ENCODE measurements around the gene SMAD3. TPM values are rescaled to one million over a fixed set of nuclear protein-coding genes. Genes with fewer than 3 reads are reported as not detected.
A peak's percentile ranks its signal among the peaks of the same experiment; 100 is the strongest.
"Not testable (repeated sequence)": the region's sequence is repeated elsewhere in the genome, so short reads cannot be mapped to it uniquely, and the experiment has no call there.

SMAD3 gene
- total RNA-seq, 2 donors from 2014 or later, result 24.0 to 37.5 TPM

DNA sequence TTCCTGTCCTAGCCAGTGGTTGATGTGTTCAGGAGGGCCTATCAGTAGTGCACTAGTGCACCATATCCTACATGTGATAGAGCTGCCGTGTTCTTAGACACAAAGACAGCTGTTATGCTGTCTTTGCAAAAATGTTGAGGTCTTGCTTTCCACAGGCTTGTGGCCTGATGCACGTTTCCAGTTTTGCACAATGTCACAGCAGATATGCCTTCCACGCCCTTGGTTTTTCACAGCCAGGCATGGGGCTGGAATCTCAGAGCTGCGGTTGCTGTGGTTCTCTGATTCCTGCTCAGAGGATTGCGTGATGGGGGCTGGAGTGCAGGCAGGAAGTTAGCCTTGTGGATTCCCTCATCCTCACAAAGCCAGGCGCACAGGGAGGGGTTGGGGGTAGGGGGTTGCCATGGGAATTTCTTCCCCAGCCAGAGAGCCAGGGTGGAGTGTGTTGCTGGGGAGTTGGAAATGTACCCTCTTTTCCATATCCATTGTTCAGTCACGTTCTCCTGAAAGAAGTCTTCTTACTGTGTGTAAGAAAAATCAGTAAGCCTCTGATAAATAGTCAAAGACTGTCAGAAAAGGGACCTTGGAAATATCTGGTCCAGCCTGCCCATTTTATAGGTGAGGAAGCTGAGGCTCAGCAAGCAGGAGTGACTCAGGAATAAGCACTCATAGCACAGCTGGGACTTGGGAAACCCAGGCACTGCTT, 79.4 kb downstream of the SMAD3 start:
- DNase-seq (no peak), ATAC-seq (no peak)
- intact Hi-C loops (cut with DNase I), result no loop called here

- intact Hi-C loops (cut with DNase I), result no loop called here
- DNase-seq (no peak), ATAC-seq (no peak)
These were observed 79.9 kb downstream of the SMAD3 start for GRCh38 chr15:67145312-67145610.

GRCh38 chr15:67145710-67146109, 80.3 kb downstream of the SMAD3 start:
- no peak for DNase-seq
- intact Hi-C loops (cut with DNase I), result no loop called here

GRCh38 chr15:67146234-67146633, 80.8 kb downstream of the SMAD3 start:
- DNase-seq, result peak; percentile 67
- intact Hi-C loops (cut with DNase I), result no loop called here
- peak in 1 of 2 donors; percentile 54 for ATAC-seq

More at GRCh38 chr15:67145710-67146109, 80.3 kb downstream of the SMAD3 start:
- no peak for ATAC-seq

DNA sequence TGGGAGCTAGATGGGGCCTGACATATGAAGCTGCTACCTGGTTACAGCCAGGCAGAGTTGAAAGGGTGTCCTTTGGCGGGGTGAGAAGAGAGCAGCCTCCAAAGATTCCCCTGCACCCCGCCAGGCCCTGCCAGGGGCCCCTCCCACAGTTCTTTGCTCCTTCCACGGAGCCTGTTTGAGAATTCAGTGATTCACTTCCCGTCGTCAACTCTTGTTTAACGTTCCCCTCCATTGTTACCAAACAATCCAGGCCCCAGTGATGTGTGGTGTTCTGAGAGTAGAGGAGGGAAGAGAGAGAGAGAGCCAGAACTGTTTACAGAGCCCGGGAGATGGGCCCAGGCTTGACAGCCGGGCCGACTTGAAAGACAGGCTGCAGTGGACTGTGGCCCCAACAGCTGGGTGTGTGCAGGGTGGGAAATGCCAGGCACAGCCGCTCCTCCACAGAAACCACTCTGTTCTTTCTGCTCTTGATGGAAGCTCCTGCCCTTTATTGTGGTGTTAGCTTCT, 81.5 kb downstream of the SMAD3 start:
- intact Hi-C loops (cut with DNase I), result no loop called here
- DNase-seq (peak; percentile 57), ATAC-seq (peak; percentile 45 to 48)

- intact Hi-C loops (cut with DNase I), result no loop called here
- ATAC-seq (no peak), DNase-seq (no peak)
These were observed 82.1 kb downstream of the SMAD3 start for GRCh38 chr15:67147396-67147949.

- DNase-seq, result no peak
- ATAC-seq, result no peak
- intact Hi-C loops (cut with DNase I), result no loop called here
These were observed 82.8 kb downstream of the SMAD3 start for GRCh38 chr15:67148196-67148701.

DNA sequence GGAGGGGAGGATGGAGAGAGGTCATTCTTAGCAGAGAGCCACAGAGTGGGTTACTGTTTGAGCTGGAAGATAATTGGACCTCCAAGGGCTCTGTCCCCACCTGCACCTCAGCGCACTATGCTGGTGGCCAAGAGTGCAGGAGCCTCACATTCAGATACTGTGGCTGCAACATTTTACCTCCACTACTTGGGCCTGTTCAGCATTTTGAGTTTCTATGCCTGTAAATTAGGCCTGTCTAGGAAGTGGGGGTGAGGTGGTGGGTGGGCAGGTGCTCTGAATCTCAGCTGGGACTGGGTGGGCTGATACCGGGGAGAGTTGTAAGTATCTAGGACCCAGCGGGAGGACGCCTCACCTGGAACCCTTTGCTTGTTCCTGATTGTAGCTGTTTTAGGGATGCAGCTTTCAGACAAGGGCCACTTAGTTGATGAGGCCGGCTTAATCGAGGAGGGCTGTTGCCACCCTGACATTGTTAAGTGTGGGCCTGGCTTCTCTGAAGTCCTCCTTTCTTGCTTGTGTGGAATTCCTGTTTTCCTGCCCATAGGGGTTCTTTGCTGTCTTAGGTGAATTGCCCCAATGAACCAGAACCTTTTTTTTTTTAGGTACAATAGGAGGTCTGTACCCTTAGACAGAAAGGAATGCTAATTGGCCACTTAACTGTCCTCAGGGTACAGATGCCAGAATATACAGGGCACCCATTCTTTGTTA, 83.8 kb downstream of the SMAD3 start:
- ATAC-seq (no peak), DNase-seq (no peak)
- intact Hi-C loops (cut with DNase I), result no loop called here

GRCh38 chr15:67149773-67150022, 84.3 kb downstream of the SMAD3 start:
- intact Hi-C loops (cut with DNase I), result no loop called here
- ATAC-seq (no peak), DNase-seq (no peak)

DNA sequence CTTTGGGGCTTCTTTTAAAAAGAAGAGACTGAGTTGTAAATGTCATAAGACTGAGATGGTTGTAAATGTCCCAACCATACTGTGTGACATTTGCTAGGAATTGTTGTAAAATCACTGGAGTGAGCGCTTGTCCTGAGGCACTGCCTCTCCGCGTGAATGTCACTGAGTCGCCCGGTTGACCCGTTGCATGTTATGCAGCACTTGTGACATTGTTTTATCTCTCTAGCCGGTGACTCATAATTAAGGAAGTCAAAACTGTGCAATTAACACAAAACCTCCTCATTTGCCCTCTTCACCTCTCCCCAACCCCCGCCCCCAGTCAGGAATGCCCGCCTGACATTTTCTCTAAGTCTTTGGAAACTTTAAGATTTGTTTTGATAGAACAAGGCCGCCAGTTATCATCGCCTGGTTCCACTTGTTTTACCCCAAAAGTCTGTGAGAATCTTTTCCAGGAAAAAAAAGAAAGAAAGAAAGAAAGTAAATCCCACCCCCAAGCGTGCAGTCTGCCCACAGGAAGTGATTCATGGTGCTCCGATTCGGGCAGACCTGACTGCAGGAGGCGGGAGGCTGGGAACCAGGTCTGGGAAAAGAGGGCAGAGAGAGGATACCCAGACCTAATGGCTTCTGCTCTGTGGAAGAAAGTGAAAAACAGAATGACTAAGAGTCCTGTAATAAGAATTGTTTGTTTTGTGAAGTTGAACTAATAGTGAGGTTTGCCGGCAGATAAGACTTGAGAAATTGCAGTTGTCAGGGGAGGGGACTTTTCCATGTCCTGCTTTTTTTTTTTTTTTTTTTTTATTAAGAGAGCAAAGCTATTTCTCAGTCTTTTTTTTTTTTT, 84.8 kb downstream of the SMAD3 start:
- peak; percentile 77 to 92 for ATAC-seq

GRCh38 chr15:67152429-67152828, 87.0 kb downstream of the SMAD3 start:
- ATAC-seq (no peak), DNase-seq (no peak)
- intact Hi-C loops (cut with DNase I), result no loop called here

More for the DNA sequence above, 84.8 kb downstream of the SMAD3 start:
- peak; percentile 85 for DNase-seq
- intact Hi-C loops (cut with DNase I), result no loop called here

GRCh38 chr15:67153044-67153443, 87.6 kb downstream of the SMAD3 start:
- intact Hi-C loops (cut with DNase I); ATAC-seq; DNase-seq: not testable (repeated sequence)

DNA sequence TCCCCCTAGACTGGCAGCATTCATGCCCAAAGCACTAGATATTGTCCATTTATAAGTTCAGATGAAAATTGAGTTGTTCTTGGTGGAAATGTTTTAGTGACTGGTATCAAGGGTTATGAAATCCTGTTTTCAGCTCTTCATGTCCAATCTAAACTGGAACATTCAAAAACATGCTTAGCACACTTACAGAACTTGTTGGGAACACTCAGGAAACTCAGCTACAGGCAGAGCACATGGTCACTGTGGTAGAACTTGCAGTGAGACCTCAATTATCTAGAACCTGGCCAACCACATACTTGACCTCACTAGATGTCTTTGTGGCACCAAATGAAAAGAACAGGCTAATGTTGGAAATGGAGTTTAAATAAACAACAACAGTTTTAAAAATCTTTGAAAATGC, 88.8 kb downstream of the SMAD3 start:
- DNase-seq, result no peak
- ATAC-seq, result no peak
- intact Hi-C loops (cut with DNase I), result no loop called here

DNA sequence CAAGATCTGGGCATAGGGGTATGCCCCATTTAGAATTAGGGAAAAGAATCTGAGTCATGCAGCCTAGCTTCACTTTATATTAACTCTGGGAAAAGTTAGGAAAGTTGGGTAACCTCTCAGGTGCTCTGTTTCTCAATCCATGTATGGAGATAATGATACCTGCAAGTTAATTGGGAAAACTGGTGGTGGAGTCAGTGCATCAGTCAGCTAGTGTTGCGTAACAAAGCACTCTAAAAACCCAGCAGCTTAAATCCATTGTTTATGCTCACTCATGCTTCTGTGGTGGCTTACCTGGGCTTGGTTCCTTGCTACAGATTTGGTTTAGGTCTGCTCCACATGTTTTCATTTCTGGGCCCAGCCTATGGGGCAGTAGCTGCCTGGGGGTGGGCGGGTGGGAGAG, 91.0 kb downstream of the SMAD3 start:
- intact Hi-C loops (cut with DNase I), result no loop called here
- DNase-seq (no peak), ATAC-seq (no peak)

DNA sequence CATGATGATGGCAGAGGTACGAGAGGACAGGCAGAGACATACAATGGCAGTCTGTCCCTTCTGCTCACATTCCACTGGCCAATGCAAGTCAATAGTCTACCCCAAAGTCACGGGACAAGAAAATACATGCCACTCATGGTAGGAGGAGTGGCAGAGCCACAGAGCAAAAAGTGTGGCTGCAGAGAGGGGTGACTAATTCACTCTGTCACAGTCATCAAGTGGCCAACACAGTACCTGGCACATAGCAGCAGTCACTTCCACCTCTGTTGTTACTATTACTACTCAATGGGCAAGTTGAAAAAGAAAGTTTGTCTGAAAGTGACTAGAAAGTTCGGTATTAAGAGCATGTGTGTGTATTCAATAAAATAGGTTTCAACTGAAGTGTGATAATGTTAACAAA, 91.4 kb downstream of the SMAD3 start:
- no peak for DNase-seq
- no peak for ATAC-seq
- intact Hi-C loops (cut with DNase I), result no loop called here

DNA sequence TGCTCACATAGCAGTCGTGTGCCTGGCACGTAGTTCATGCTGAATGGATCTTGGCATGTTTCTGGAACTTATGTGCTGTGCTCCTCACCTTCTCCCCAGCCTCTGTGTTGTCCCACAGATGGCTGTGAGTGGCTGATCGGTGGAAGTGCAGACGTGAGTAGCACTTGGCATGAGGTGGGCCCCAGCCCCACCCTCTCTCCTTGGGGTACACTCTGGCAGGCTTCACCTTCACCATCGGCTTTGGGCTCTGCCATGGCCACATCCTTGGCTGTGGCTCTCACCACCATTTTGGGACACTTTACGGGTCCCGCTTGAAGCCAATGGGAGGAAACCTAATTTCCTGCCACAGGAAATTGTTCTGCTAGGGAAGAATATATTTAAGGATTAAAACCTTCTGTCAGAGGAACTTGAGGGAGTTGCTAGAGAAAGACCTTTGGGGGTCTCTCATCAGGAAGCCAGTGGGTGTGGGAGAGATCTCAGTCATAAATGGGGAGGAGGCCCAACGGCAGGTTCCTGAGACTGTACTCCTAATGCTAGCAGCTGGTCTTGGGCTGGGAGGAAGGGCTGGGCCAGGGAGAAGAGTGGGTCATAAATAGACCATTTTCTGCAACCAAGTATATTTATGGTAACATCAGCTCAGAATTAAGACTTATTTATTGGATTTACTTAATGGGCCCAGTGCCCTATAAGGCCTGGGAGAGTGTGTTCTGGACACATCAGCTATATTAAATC, 92.3 kb downstream of the SMAD3 start:
- ATAC-seq (peak in 1 of 2 donors; percentile 36), DNase-seq (no peak)
- intact Hi-C loops (cut with DNase I), result no loop called here

DNA sequence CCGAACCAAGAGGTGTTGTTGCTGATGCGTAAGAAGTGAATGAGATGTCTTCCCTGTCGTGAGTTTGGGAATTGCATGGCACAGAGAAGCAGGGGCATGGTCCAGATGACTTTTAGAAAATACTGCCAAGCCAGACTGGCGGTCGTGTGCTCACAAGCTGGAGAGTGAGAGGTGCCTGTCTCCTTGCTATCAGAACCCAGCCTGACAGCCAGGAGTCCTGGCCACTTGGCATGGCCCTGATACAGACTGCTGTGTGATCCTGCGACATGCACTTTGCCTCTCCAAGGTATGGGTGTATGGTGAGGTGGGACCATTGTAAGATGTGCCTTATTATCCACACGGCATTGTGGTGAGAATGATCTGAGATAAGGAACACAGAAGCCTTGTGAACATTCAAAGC, 93.0 kb downstream of the SMAD3 start:
- DNase-seq, result no peak
- intact Hi-C loops (cut with DNase I), result no loop called here
- peak; percentile 47 to 54 for ATAC-seq

DNA sequence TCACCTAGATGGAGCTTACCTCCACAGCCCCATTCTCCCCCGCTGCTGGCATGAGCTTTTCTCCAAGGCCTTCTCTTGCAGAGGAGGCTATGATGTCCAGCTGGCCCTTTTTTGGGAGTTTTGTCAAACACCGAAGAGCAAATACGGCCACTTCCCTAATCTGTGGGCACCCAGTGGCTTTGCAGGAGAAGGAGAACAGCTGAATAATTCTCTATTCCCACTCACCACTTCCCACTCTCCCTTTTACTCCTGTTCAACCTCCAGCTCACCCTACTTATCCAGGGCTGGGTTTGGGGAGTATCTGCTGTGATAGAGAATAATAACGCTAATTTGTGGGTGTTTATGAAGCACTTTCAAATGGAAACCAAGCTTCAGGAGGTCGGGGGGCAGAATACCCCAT, 96.0 kb downstream of the SMAD3 start:
- DNase-seq, result no peak
- no peak for ATAC-seq
- intact Hi-C loops (cut with DNase I), result loop anchor here in 1 of 2 donors (10.0 kb wide), 2 partner anchors 57 to 217 kb away; no protein-coding TSS in a partner anchor

DNA sequence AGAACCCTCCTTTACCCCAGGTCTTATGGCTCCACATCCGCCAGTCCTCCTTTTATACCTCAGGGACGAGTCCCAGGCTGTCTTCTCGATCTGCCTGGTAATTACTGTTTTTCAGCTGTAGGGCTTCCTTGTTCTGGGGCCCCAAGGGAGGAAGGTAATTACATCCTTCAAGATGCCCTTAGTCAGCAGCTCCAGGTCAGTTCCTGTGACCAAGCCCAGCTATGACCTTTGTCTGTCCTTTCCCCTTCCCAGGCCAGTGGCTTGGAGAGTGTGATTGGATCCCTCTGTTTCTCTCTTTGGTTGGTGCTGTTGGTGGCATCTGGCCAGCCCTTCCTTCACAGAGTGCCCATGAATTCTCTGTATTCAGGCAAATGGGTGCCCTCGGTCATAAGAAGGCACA, 96.5 kb downstream of the SMAD3 start:
- no peak for DNase-seq
- ATAC-seq, result no peak
- intact Hi-C loops (cut with DNase I), result loop anchor here in 1 of 2 donors (10.0 kb wide), 2 partner anchors 57 to 217 kb away; no protein-coding TSS in a partner anchor
